Uterus (tissue), 4 donors: ENCODE data around the gene ZNF524. TPM values are rescaled to one million over a fixed set of nuclear protein-coding genes. Genes with fewer than 3 reads are reported as not detected.
A peak's percentile ranks its signal among the peaks of the same experiment; 100 is the strongest.

Experiments used
- DNase-seq, 2 donors: peaks; one replicate each; pipeline ENCODE4 v3.0.0-alpha.2; 2019 to 2020
- H3K27ac ChIP-seq, 2 donors: fragments of 200-600 bp; sonication (generic); 1 replicate in 1 of 2; 2 replicates in 1 of 2; pipeline ENCODE4 v1.5.1; 2016 to 2018
- H3K27me3 ChIP-seq, 2 donors: fragments of 200-600 bp; sonication (generic); one replicate each; pipeline ENCODE4 v1.5.1; 2018 to 2019; ENCODE audit warnings: control low read depth in 1 of 2
- H3K36me3 ChIP-seq, 2 donors: fragments of 200-600 bp; sonication (generic); one replicate each; pipeline ENCODE4 v1.5.1; 2019; ENCODE audit warnings: control low read depth in 1 of 2
- H3K4me1 ChIP-seq, 2 donors: fragments of 200-600 bp; sonication (generic); one replicate each; pipeline ENCODE4 v1.5.1; 2018 to 2019; ENCODE audit warnings: control low read depth in 1 of 2
- H3K4me3 ChIP-seq, 2 donors: fragments of 200-600 bp; sonication (generic); 1 replicate in 1 of 2; 2 replicates in 1 of 2; pipeline ENCODE4 v1.5.1; 2018 to 2019; ENCODE audit warnings: mild to moderate bottlenecking in 1 of 2
- H3K9me3 ChIP-seq, 2 donors: fragments of 200-600 bp; sonication (generic); one replicate each; pipeline ENCODE4 v1.5.1; 2019; ENCODE audit warnings: control low read depth in 1 of 2
- CTCF ChIP-seq, 4 experiments: fragments of 200-600 bp in 2 of 4; fragments of 450-650 bp in 2 of 4; sonication (generic) in 2 of 4; IDR thresholded peaks; one replicate each; pipeline ENCODE4 v1.5.1; 2016 to 2019; ENCODE audit warnings: antibody characterized with exemption in 4 of 4, mild to moderate bottlenecking in 2 of 4, moderate library complexity in 1 of 4
- POLR2A ChIP-seq, 2 donors: fragments of 450-650 bp; IDR thresholded peaks; one replicate each; pipeline ENCODE4 v1.6.1; 2016; ENCODE audit warnings: antibody characterized with exemption in 2 of 2, mild to moderate bottlenecking in 1 of 2, moderate library complexity in 1 of 2
- intact Hi-C: fragments of 100-400 bp; cut with DNase I; formaldehyde crosslinking; loops from one replicate; pipeline ENCODE4 v1.15.1; 2023; ENCODE audit warnings: low total_unique reads
- total RNA-seq, 4 donors: library from RNA; depleted of rRNA in 3 of 4; stranded (reverse); fragments of >200 nt in 3 of 4; gene quantifications; one replicate each; pipeline versions ENCODE4 v1.1.0 to v1.2.4, GENCODE V29; 2014 to 2023
- donor health status: DM: yes; HTN: yes; CAD: no.

Gene ZNF524
- total RNA-seq, 4 donors from 2014 or later = 5.4 to 20.4 (median 14.6) TPM

GRCh38 chr19:55632463-55632834 lies 32.4 kb downstream of the ZNF524 start:
- DNase-seq = peak; percentile 69 to 97
- Histone ChIP-seq H3K27me3 (no peaks in the 10 kb centered on the region), H3K27ac (peak overlapping the region in 1 of 2 donors; percentile 38), H3K9me3 (no peaks in the 10 kb centered on the region), H3K4me1 (peaks cover 0 to 21% of the 10 kb centered on the region in 2 donors), H3K36me3 (no peaks in the 10 kb centered on the region), H3K4me3 (no peak overlapping the region)
- intact Hi-C loops = no loop called here
- no peak for TF ChIP-seq POLR2A (IDR thresholded peaks at IDR 0.05)
- TF ChIP-seq CTCF (IDR thresholded peaks at IDR 0.05) = peak; percentile 81 to 94 (median 86)

DNA sequence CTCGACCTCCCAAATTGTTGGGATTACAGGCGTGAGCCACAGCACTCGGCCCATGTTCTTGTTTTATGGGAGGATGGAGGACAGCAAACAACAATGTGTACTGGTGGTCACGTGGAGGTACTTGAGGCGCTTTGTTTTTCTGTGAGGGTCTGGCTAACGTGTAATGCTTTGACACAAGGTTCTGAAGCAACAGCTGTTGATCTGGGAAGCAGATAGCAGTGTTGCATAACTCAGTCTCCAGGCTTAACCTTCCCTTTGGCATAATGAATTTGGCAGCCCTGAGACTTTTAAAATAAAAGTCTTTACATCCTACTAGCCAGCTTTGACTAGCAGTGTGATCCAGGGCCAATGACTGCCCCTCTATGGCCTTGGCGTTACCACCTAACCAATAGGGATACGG lies 33.8 kb downstream of the ZNF524 start:
- no peak for DNase-seq
- Histone ChIP-seq H3K4me3 (no peak overlapping the region), H3K27me3 (no peaks in the 10 kb centered on the region), H3K27ac (peak overlapping the region in 1 of 2 donors; percentile 98), H3K36me3 (no peaks in the 10 kb centered on the region), H3K4me1 (peaks cover 0 to 23% of the 10 kb centered on the region in 2 donors), H3K9me3 (no peaks in the 10 kb centered on the region)
- no peak for TF ChIP-seq POLR2A (IDR thresholded peaks at IDR 0.05)
- TF ChIP-seq CTCF (IDR thresholded peaks at IDR 0.05) = no peak
- intact Hi-C loops = no loop called here

DNA sequence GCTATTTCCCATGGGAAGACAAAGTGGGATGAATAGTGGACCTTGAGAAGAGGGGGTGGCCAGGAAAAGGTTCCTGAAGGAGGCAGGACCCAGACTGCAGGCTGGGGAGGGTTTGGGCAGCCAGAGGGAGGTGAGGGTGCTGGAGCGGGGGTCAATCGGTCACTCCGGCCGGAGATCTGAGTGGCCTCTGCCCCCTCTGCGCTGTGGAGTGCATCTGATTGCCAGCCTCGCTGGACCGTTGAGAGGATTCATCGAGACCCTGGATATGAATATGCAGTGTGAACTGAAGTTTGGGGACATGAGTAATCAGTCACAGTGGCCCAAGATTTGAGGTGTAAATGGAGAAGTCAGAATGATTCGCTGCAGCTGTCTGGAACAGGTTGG lies 35.2 kb downstream of the ZNF524 start:
- TF ChIP-seq POLR2A (IDR thresholded peaks at IDR 0.05) (no peak), CTCF (IDR thresholded peaks at IDR 0.05) (no peak)
- no peaks in the 10 kb centered on the region for H3K27me3 ChIP-seq
- peak overlapping the region; percentile 88 to 91 for H3K4me3 ChIP-seq
- no peak for DNase-seq
- intact Hi-C loops = no loop called here
- peaks cover 0 to 27% of the 10 kb centered on the region in 2 donors for H3K4me1 ChIP-seq
- H3K9me3 ChIP-seq = no peaks in the 10 kb centered on the region
- peak overlapping the region; percentile 88 to 98 for H3K27ac ChIP-seq
- H3K36me3 ChIP-seq = no peaks in the 10 kb centered on the region

DNA sequence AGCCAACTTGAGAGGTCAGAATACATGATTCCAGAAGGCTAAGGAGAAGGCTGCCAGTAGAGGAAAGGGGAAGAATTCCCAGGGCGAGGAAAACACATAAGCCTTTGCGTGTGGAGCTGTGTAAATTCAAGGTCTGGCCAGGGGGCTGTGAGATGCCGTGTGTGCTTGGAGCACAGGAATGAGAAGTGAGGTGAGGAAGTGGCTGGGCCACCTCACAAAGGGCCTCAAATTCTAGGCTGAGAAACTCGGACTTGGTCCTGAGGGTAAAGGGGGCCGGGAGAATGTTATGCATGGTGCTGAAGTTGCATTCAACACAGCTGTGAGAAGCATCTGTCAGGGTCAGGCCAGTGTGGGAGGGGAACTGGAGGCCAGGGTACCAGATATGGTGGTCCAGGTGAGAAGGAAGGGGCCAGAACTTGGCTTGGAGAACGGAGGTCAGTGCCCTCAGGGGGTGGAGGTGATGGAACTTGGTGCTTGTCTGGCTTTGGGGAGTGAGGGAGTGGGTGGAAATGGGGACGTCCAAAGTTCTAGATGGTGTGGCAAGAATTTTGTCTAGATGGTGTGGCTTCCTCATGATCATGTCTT lies 35.9 kb downstream of the ZNF524 start:
- intact Hi-C loops = no loop called here
- Histone ChIP-seq H3K27me3 (no peaks in the 10 kb centered on the region), H3K4me3 (peak overlapping the region; percentile 88 to 91), H3K36me3 (no peaks in the 10 kb centered on the region), H3K9me3 (no peaks in the 10 kb centered on the region), H3K4me1 (peaks cover 0 to 30% of the 10 kb centered on the region in 2 donors), H3K27ac (peak overlapping the region; percentile 88 to 98)
- no peak for TF ChIP-seq POLR2A (IDR thresholded peaks at IDR 0.05)
- no peak for TF ChIP-seq CTCF (IDR thresholded peaks at IDR 0.05)
- DNase-seq = no peak

DNA sequence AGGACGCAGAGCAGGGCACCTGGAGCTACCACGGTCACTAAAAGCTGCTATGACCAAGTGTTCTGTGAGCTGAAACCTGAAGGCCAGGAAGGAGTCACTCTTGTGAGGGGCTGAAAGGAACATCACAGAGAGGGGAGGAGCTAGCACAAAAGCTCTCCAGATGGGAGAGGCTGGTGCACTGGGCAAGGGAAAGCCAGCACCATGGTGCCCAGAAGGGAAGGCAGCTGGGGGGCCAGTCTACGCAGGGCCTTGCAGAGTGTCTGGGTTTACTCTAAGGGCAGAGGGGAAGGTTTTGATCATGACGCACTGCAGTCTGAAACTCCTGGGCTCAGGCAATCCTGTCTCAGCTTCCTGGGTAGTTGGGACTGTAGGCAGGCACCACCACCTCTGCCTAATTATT lies 36.6 kb downstream of the ZNF524 start:
- Histone ChIP-seq H3K4me3 (no peak overlapping the region), H3K4me1 (peaks cover 0 to 30% of the 10 kb centered on the region in 2 donors), H3K9me3 (no peaks in the 10 kb centered on the region), H3K36me3 (no peaks in the 10 kb centered on the region), H3K27ac (no peak overlapping the region), H3K27me3 (no peaks in the 10 kb centered on the region)
- DNase-seq = no peak
- intact Hi-C loops = no loop called here
- TF ChIP-seq CTCF (IDR thresholded peaks at IDR 0.05) (no peak), POLR2A (IDR thresholded peaks at IDR 0.05) (no peak)
